Fibroblast of lung (primary cell): ENCODE measurements around the gene RNF31. TPM values are rescaled to one million over a fixed set of nuclear protein-coding genes. Genes with fewer than 3 reads are reported as not detected.

Experiments used
- DNase-seq, 2 donors: peaks; one replicate each; pipeline versions ENCODE4 v3.0.0 to v3.0.0-alpha.2; 2010; ENCODE audit warnings: low read depth in 2 of 2
- H2AFZ ChIP-seq: 2 replicates; pipeline ENCODE4 v1.5.1; 2012; ENCODE audit warnings: low read length, control low read depth, inconsistent platforms
- H3K27ac ChIP-seq: 2 replicates; pipeline ENCODE4 v1.5.1; 2011; ENCODE audit warnings: low read length, control low read depth; ENCODE audit not compliant: insufficient read depth
- H3K27me3 ChIP-seq: 2 replicates; pipeline ENCODE4 v1.5.1; 2011; ENCODE audit warnings: mild to moderate bottlenecking, low read length; ENCODE audit not compliant: control insufficient read depth, insufficient read depth
- H3K36me3 ChIP-seq: 2 replicates; pipeline ENCODE4 v1.5.1; 2011; ENCODE audit warnings: low read length; ENCODE audit not compliant: control insufficient read depth, insufficient read depth
- H3K4me1 ChIP-seq: 2 replicates; pipeline ENCODE4 v1.5.1; 2011; ENCODE audit warnings: low read length; ENCODE audit not compliant: control insufficient read depth, insufficient read depth; ENCODE audit errors: extremely low read depth
- H3K4me2 ChIP-seq: 2 replicates; pipeline ENCODE4 v1.5.1; 2011; ENCODE audit warnings: low read length, control low read depth; ENCODE audit not compliant: insufficient read depth; ENCODE audit errors: extremely low read depth
- H3K4me3 ChIP-seq, 4 experiments: fragments of 200-600 bp in 1 of 4; sonication (generic) in 1 of 4; replicated peaks in 1 of 4; 2 replicates each; pipeline ENCODE4 v1.5.1; 2011 to 2016; ENCODE audit warnings: low read length in 4 of 4, low read depth in 3 of 4, mild to moderate bottlenecking in 3 of 4, control low read depth in 2 of 4, inconsistent platforms in 1 of 4, mixed read lengths in 1 of 4; ENCODE audit not compliant: insufficient read depth in 1 of 4; ENCODE audit errors: control extremely low read depth in 1 of 4
- H3K79me2 ChIP-seq: 2 replicates; pipeline ENCODE4 v1.5.1; 2012; ENCODE audit warnings: mild to moderate bottlenecking, low read length, inconsistent platforms; ENCODE audit not compliant: control insufficient read depth, insufficient read depth
- H3K9ac ChIP-seq: 2 replicates; pipeline ENCODE4 v1.5.1; 2011; ENCODE audit warnings: mild to moderate bottlenecking, low read length, control low read depth; ENCODE audit not compliant: insufficient read depth
- H3K9me3 ChIP-seq: 2 replicates; pipeline ENCODE4 v1.5.1; 2012; ENCODE audit warnings: low read depth, low read length; ENCODE audit not compliant: control insufficient read depth, insufficient read depth
- H4K20me1 ChIP-seq: 2 replicates; pipeline ENCODE4 v1.5.1; 2011; ENCODE audit warnings: low read length; ENCODE audit not compliant: control insufficient read depth, insufficient read depth; ENCODE audit errors: extremely low read depth
- EZH2 ChIP-seq: IDR thresholded peaks from 2 replicates; pipeline ENCODE4 v1.5.1; 2012; ENCODE audit warnings: low read length, control low read depth, mild to moderate bottlenecking; ENCODE audit errors: missing control alignments
- polyA plus RNA-seq, 2 donors: library from polyadenylated mRNA; depleted of rRNA in 1 of 2; stranded (reverse) in 1 of 2; unstranded in 1 of 2; fragments of >200 nt; gene quantifications; 2 replicates each; pipeline ENCODE4 v1.2.1, GENCODE V29; 2011 to 2012; ENCODE audit warnings: missing spikeins in 1 of 2
- total RNA-seq: library from RNA; depleted of rRNA; stranded (reverse); fragments of >200 nt; gene quantifications from 2 replicates; pipeline ENCODE4 v1.2.1, GENCODE V29; 2014
- TF ChIP-seq, protein P1 (sequence below), 2 donors: IDR thresholded peaks in 1 of 2; conservative IDR thresholded peaks in 1 of 2; 1 replicate in 1 of 2; 2 replicates in 1 of 2; pipeline ENCODE4 v1.5.1; 2011 to 2012; ENCODE audit warnings: low read length in 2 of 2, control low read depth in 1 of 2, inconsistent platforms in 1 of 2, low read depth in 1 of 2, mild to moderate bottlenecking in 1 of 2

RNF31 gene
- total and polyA plus RNA-seq, 2 donors (not counting 1 experiment from before 2014, with no cell fraction given) = 9.2 to 25.4 TPM

DNA sequence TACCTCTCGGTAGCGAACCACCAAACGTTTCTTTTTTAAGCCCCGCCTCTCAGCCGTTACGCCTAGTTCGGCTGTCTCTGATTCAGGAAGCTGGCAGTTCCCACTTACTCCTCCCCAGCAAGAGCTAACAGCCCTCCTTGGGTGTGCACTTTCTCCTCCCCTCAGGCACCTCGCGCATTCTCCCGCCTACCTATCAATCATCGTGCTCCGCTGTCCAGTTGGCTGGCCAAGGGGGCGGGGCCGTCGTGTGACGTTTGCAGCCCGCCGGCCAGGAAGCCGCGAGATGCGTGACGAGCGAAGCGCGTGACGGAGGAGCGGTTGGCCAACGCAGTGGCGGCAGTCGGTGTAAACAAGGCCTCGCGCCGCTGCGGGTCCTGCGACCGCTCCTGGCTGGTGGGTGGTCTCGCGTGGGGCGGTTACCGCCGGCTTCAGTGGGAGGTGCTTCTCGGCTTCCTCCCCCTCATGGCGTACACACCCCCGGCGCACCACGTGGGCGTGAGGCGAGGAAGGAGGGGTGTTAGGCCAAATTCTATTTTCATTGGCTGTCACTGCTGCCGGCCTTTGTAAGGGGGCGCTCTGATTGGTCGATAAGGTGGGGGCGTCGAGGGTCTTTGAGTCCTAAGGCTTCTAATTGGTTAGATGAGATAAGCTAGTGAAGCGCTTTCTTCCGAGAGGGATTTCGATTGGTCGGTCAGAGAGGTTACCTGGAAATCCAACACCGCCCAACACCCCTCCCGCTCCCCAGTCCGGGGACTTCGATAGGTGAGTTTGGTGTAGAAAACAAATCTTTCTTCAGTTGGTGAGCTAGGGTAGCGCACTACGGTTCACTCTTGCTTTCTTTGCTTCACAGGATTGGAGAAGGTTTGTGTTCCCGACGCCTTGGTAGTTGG is 32.5 kb upstream of the RNF31 start, which contains the start of the genes DCAF11 and NRL:
Gene DCAF11, plus strand, starts transcription at position 246 of the 890 bp plus-strand sequence. CDS start 818 bp downstream, outside the sequence.
Gene NRL, minus strand, starts transcription at position 418 of the 890 bp plus-strand sequence. CDS start 32,101 bp downstream, outside the sequence.
- peak within 1 kb of the TSS; percentile 96 for H3K9ac ChIP-seq
- H2AFZ ChIP-seq = peak within 1 kb of the TSS; percentile 96
- peak; percentile 100 for DNase-seq
- no peaks in the 10 kb centered on the region for H3K27me3 ChIP-seq
- H3K79me2 ChIP-seq = no peaks in the 10 kb centered on the region
- no peak for TF ChIP-seq EZH2
- TF ChIP-seq, protein P1, sequence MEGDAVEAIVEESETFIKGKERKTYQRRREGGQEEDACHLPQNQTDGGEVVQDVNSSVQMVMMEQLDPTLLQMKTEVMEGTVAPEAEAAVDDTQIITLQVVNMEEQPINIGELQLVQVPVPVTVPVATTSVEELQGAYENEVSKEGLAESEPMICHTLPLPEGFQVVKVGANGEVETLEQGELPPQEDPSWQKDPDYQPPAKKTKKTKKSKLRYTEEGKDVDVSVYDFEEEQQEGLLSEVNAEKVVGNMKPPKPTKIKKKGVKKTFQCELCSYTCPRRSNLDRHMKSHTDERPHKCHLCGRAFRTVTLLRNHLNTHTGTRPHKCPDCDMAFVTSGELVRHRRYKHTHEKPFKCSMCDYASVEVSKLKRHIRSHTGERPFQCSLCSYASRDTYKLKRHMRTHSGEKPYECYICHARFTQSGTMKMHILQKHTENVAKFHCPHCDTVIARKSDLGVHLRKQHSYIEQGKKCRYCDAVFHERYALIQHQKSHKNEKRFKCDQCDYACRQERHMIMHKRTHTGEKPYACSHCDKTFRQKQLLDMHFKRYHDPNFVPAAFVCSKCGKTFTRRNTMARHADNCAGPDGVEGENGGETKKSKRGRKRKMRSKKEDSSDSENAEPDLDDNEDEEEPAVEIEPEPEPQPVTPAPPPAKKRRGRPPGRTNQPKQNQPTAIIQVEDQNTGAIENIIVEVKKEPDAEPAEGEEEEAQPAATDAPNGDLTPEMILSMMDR (conservative IDR thresholded peaks at IDR 0.05 in 1 of 2, IDR thresholded peaks at IDR 0.05 in 1 of 2; ENCODE audit: low read depth in 1 of 2, low read length in 2 of 2) = no peak
- H3K27ac ChIP-seq = peak within 1 kb of the TSS; percentile 98
- peaks cover 5% of the 10 kb centered on the region for H3K4me1 ChIP-seq
- no peaks in the 10 kb centered on the region for H3K9me3 ChIP-seq
- peak within 1 kb of the TSS; percentile 100 for H3K4me2 ChIP-seq
- no peaks in the 10 kb centered on the region for H4K20me1 ChIP-seq
- H3K4me3 ChIP-seq = peak within 1 kb of the TSS; percentile 39 to 96 (median 72)
- no peaks in the 10 kb centered on the region for H3K36me3 ChIP-seq

DNA sequence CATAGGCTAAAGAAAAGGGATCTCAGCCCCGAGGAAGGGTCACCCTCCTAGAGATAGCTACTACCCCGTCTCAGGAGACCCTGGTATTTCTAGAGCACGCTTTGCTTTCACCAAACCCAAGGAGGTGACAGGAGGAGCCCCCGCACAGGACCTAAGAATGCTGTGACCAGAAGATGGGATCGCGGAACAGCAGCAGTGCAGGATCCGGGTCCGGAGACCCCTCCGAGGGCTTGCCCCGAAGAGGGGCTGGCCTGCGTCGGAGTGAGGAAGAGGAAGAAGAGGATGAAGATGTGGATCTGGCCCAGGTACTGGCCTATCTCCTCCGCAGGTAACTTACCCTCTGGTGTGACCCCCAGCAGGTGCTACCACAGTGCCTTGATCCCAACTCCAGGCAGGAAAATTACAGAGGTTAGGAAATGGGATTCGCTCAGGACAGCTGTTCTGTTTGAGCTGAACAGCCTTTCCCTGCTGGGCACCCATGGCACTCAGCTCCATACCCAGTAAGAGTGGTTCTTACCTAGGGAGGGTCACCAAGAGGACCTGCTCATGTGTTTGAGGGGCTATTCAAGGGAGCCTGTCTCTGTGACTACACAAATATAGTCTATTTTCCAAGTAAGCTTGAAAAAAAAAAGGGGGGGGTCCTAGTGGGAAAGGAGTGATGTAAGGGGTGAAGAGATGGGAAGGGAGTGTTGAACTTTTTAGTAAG is 31.7 kb upstream of the RNF31 start:
- H3K36me3 ChIP-seq = no peaks in the 10 kb centered on the region
- H3K4me2 ChIP-seq = peak overlapping the region; percentile 90
- H3K27me3 ChIP-seq = no peaks in the 10 kb centered on the region
- H3K9ac ChIP-seq = peak overlapping the region; percentile 96
- no peak for DNase-seq
- no peak for TF ChIP-seq EZH2
- TF ChIP-seq, protein P1 (conservative IDR thresholded peaks at IDR 0.05 in 1 of 2, IDR thresholded peaks at IDR 0.05 in 1 of 2; ENCODE audit: low read depth in 1 of 2, low read length in 2 of 2) = no peak
- no peaks in the 10 kb centered on the region for H3K79me2 ChIP-seq
- no peaks in the 10 kb centered on the region for H3K9me3 ChIP-seq
- H4K20me1 ChIP-seq = no peaks in the 10 kb centered on the region
- H3K4me3 ChIP-seq = peak overlapping the region; percentile 39 to 96 (median 63)
- peak overlapping the region; percentile 98 for H3K27ac ChIP-seq
- peak overlapping the region; percentile 27 for H2AFZ ChIP-seq
- H3K4me1 ChIP-seq = peaks cover 5% of the 10 kb centered on the region
